T47D (cell line): ENCODE results near the gene GUCA2A.

Experiments
- DNase-seq, 2 experiments: peaks; one replicate each; pipeline versions ENCODE4 v3.0.0 to v3.0.0-alpha.2; 2011 to 2012; ENCODE audit warnings: low read depth in 1 of 2, low spot score in 1 of 2
- JUND ChIP-seq: IDR thresholded peaks from 2 replicates; pipeline ENCODE4 v1.6.1; 2012; ENCODE audit warnings: low read depth
- in situ Hi-C: cut with HindIII; loops from 2 replicates; pipeline ENCODE4 v1.10.0; 2016; ENCODE audit warnings: low sequenced_read_pairs, low pct_unique_long_range_greater_than_20kb

GUCA2A gene

DNA sequence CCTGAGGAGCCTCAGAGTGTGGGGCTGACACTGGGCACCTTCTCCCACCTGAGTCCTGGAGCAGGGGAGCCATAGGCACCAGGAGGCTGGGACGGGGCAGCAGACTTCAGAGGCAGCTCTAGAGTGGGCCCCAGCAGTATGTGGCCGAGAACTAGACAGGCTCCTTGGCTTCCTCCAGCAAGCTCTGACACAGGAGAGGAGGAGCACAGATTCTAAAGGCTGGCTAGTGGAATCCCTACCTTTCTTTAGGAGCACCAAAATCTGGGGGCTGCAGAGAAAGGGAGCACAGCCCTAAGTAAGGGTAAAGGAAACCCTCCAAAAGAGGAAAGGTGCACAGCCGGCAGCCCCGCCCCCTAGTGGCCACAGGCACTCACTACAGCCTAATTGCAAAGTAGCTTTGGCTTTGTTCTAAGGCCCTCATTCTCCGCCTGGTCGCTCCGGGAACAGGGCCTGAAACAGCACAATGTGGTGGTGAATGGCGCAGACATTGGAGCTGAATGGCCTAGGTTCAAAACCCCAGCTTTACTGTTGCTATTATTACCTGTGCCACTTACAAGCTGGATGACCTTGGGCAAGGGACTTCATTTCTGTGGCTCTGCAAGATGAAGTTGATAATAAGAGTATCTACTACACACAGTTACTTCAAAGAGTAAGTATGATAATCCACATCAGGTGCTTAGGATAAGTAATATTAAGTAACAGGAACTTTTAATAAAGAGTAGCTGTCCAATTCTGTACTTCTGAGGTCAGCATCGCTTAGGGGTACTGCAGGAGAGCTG is 8.8 kb upstream of the GUCA2A start:
- DNase-seq, result peak; percentile 23 to 68
- TF ChIP-seq JUND, result no peak
- in situ Hi-C loops, result no loop called here

DNA sequence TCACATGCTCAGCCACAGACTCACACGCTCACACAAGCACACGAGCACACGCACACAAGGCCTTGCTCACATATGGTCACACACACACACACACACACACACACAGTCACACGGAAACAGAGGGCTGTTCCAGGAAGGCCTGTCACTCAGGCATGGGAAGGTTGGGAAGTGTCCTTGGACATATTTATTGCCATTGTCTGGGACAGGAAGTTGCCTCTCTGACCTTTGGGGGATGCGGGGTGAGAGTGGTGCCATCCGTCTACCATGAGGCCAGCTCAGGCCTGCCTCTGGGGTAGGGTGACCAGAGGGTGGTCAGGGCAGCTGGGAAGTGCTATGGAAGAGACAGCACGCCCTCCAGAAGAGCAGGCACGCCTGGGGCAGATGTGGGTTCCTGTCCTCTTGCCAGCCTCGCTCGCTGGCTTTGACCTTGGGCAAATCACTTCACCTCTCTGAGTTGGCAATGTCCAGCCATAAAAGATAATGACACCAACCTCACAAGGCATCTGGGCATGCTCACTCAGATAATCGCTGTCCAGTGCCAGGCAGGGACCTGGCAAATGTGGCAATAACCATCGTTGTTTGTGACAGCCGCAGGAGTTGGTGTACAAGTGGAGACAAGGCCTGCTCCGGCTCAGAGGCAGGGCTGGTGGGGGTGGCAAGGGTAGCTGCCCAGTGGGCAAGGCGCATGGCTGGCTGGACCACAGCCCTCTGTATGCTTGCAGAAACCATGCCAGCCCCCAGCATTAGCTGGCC is 8.0 kb upstream of the GUCA2A start:
- TF ChIP-seq JUND, result no peak
- peak in 1 of 2 experiments; percentile 31 for DNase-seq
- in situ Hi-C loops, result no loop called here

DNA sequence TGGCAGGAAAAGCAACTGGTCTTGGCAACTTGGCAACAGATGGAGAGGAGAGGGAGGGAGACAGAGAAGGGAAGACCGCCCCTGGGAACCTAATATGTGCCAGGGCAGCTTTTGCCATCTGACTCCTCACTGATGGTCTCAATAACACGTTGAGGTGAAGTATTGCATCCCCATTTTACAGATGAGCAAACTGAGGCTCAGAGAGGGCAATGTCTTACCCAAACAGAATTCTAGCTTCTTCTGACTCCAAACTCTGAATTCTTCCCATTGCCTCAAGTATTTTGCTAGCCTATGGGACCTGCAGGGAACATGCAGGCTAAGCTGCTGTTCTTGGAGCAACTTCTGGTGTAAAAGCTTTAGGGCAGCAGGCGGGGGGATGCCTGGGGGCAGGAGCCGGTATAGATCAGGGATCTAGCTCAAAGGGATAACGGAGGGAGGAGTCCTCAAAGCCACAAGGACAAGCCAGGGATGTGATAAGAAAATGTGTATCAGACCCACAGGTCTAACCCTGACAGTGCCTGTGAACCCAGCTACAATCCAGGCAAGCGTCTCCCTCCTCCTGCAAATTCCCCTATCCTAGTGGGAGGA is 7.2 kb upstream of the GUCA2A start:
- in situ Hi-C loops, result no loop called here
- DNase-seq, result no peak
- no peak for TF ChIP-seq JUND

GRCh38 chr1:42170779-42171621 is 6.5 kb upstream of the GUCA2A start:
- DNase-seq, result no peak
- TF ChIP-seq JUND, result no peak
- in situ Hi-C loops, result no loop called here

DNA sequence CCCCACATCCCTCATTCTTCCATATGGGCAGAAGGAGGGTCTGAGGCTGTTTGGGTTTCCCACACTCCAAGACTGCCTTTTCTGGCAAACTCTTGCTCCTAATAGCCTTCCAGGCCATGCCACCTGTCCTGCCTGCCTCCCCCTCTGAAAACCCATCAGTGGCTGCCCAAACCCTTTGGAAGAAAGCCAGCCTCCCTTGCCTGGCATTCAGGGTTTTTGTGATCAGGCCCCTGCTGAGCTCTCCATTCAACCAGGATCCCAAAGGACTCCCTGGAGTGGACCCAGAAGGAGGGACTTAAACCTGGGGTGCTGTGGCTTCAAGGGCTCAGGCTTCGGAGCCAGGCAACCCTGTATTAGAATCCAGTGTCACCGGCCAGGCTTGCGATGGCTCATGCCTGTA is 4.2 kb upstream of the GUCA2A start:
- no peak for DNase-seq
- in situ Hi-C loops, result no loop called here
- TF ChIP-seq JUND, result no peak

DNA sequence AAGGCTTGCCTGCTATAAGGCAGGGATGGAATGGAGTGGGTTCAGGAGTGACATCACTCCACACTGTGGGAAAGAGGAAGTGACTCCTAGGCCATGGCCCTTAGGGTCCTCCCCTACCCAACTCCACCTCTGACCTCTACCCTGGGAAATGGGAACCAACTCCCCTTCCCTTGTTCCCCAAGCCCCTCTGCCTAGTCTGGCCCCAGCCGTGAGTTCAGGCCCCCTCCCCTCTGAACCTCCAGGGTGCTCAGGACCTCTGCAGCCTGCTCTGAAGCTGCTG is 3.8 kb upstream of the GUCA2A start:
- TF ChIP-seq JUND, result no peak
- in situ Hi-C loops, result no loop called here
- no peak for DNase-seq

DNA sequence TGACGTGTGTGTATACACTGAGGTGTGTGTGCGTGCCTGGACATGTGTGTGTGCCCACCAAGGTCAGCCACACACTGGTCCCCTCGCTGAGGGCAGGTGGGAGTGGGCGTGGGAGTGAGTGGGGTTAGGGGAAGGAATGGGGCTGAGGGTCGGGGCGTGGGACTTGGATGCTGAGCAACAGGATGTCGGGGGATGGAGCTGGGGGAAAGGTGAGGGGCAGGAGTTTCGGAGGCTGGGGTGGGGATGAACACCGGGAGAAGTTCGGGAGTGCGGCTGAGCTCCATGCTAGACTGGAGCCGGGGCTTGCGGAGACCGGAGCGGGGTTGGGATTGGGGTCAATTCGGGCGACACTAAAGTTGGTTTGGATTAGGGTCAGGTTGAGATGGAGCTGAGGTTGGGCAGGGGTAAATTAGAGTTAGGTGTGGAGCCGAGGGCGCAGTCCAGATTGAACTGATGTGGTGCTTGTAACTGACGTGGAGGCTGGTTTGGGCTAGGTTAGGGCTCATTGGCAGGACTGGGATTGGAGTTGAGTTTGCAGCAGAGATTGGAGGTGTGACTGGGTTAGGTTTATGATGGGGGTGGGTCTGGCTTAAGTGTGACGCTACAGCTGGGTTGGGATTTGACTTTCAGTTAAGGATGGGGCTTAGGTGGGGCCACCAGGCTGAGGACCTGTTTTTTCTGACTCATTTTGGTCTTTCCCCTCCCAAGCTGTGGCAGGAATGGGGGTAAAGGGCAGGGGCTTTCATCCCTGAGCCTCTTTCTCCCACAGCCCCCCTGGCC is 3.3 kb upstream of the GUCA2A start:
- DNase-seq, result no peak
- in situ Hi-C loops, result no loop called here
- TF ChIP-seq JUND, result no peak

GRCh38 chr1:42165511-42166210 is 1.1 kb upstream of the GUCA2A start:
- DNase-seq, result peak; percentile 44 to 91
- TF ChIP-seq JUND, result 0 out of 2 replicates have a peak, but pooled peaks have one; percentile 38
- in situ Hi-C loops, result no loop called here

- DNase-seq, result no peak
- TF ChIP-seq JUND, result no peak
- in situ Hi-C loops, result no loop called here
These were observed 725 bp downstream of the GUCA2A start for GRCh38 chr1:42163536-42164503.

DNA sequence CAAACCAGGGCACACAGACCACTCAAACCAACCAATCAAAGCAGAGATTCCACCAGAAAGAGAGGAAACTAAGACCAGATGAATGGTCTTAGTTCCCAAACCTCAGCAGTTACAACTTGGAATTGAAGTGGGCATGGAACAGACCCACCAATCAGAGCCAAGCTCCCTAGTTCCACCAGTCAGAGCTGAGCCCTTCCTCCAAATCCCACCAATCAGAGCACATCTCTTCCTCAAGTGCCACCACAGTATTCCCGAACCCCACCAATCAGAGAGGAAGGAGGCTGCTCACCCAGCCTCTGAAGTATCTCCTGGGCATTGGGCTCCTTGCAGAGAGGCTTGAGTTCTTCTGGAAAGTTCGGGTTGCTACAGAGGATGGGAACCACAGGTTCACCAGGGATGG is 1.4 kb downstream of the GUCA2A start:
- in situ Hi-C loops, result no loop called here
- TF ChIP-seq JUND, result no peak
- peak in 1 of 2 experiments; percentile 37 for DNase-seq
